ENCODE measurements around the gene TXNDC12. TPM values are rescaled to one million over a fixed set of nuclear protein-coding genes. Genes with fewer than 3 reads are reported as not detected.
"Not testable (repeated sequence)": the region's sequence is repeated elsewhere in the genome, so short reads cannot be mapped to it uniquely, and the experiment has no call there.

The TXNDC12 gene
- total RNA-seq, 2 donors from 2014 or later, result 25.7 to 38.7 TPM

GRCh38 chr1:52080014-52080415 is 25.0 kb upstream of the TXNDC12 start:
- Histone ChIP-seq H3K36me3 (replicated peaks in 1 of 2; ENCODE audit: insufficient read depth in 1 of 2, low read depth in 2 of 2) (no peaks in the 10 kb centered on the region), H3K4me3 (no peak overlapping the region), H3K27ac (peak overlapping the region in 2 of 4 donors; percentile 12 to 55), H3K27me3 (no peaks in the 10 kb centered on the region), H3K4me1 (peaks cover 5% of the 10 kb centered on the region), H3K9me3 (no peaks in the 10 kb centered on the region)
- intact Hi-C loops (cut with DNase I), result no loop called here
- no peak for TF ChIP-seq CTCF (IDR thresholded peaks at IDR 0.05)
- no peak for TF ChIP-seq POLR2A (IDR thresholded peaks at IDR 0.05)
- ATAC-seq (peak; percentile 40), DNase-seq (no peak)
- 40 to 55% methylated on average over 3 of the region's 3 CpGs for WGBS, 2 donors

DNA sequence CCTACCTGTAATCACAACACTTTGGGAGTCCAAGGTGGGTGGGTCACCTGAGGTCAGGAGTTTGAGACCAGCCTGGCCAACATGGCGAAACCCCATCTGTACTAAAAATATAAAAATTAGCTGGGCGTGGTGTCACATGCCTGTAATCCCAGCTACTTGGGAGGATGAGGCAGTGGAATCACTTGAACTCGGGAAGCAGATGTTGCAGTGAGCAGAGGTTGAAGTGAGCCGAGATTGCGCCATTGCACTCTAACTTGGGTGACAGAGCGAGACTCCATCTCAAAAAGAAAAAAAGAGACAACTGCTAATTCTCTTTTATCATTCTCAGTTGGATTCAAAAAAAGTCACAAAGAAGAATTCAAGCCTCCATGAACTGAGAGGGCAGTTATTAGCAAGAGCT is 22.3 kb upstream of the TXNDC12 start:
- intact Hi-C loops (cut with DNase I); H3K9me3 ChIP-seq; H3K4me1 ChIP-seq; H3K4me3 ChIP-seq; H3K36me3 ChIP-seq (replicated peaks in 1 of 2; ENCODE audit: insufficient read depth in 1 of 2, low read depth in 2 of 2); ATAC-seq; H3K27ac ChIP-seq; DNase-seq; H3K27me3 ChIP-seq: not testable (repeated sequence)
- WGBS, 2 donors, result 91 to 94% methylated on average over 6 of the region's 6 CpGs

DNA sequence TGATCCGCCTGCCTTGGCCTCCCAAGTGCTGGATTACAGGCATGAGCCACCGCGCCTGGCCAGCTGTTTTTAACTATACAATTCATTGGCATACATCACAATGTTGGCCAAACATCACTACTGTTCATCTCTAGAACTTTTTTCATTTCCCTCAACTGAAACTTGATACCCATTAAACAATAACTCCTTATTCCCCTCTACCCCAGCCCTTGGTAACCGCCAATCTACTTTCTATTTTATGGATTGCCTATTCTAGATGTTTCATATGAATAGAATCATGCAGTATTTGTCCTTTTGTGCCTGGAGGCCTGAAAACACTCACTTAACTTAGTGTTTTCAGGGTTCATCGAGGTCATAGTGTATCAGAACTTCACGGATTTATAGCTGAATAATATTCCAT is 17.3 kb upstream of the TXNDC12 start:
- Histone ChIP-seq H3K27me3 (no peaks in the 10 kb centered on the region), H3K4me1 (peaks cover 12% of the 10 kb centered on the region), H3K9me3 (no peaks in the 10 kb centered on the region), H3K27ac (no peak overlapping the region), H3K36me3 (replicated peaks in 1 of 2; ENCODE audit: insufficient read depth in 1 of 2, low read depth in 2 of 2) (no peaks in the 10 kb centered on the region), H3K4me3 (no peak overlapping the region)
- no peak for ATAC-seq
- TF ChIP-seq CTCF (IDR thresholded peaks at IDR 0.05), result no peak
- no peak for TF ChIP-seq POLR2A (IDR thresholded peaks at IDR 0.05)
- DNase-seq, result no peak
- 80 to 97% methylated on average over 5 to 6 of the region's 6 CpGs for WGBS, 2 donors
- intact Hi-C loops (cut with DNase I), result no loop called here

GRCh38 chr1:52070704-52071103 is 15.7 kb upstream of the TXNDC12 start:
- no peaks in the 10 kb centered on the region for H3K27me3 ChIP-seq
- DNase-seq (peak in 3 of 4 donors; percentile 16 to 49 (median 16)), ATAC-seq (no peak)
- H3K9me3 ChIP-seq, result no peaks in the 10 kb centered on the region
- 49 to 56% methylated on average over 4 of the region's 4 CpGs for WGBS, 2 donors
- peaks cover 12% of the 10 kb centered on the region for H3K4me1 ChIP-seq
- H3K27ac ChIP-seq, result peak overlapping the region in 1 of 4 donors; percentile 43
- H3K36me3 ChIP-seq (replicated peaks in 1 of 2; ENCODE audit: insufficient read depth in 1 of 2, low read depth in 2 of 2), result peaks cover 0 to 4% of the 10 kb centered on the region in 2 donors
- no peak overlapping the region for H3K4me3 ChIP-seq
- intact Hi-C loops (cut with DNase I), result no loop called here
- TF ChIP-seq POLR2A (IDR thresholded peaks at IDR 0.05) (no peak), CTCF (IDR thresholded peaks at IDR 0.05) (no peak)

DNA sequence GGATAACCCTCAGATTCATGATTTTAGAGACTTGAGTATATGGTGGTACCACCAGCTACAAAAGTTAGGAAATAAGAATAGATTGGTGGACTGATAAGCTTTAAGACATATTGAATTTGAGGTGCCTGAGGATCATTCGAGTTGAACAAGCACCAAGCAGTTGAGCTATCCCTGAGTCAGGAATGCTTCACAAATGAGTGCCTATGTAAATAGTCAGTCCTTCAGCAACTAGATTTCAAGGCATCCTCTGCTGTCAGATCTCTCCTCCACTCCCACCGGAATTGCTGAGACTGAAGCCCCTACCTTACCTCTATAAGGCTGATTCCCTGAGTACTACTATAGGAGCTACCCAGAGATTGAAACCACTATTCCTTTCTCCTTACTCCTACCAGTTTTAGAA is 8.2 kb upstream of the TXNDC12 start:
- peaks cover 15% of the 10 kb centered on the region for H3K4me1 ChIP-seq
- 79 to 88% methylated on average over 2 of the region's 2 CpGs for WGBS, 2 donors
- H3K36me3 ChIP-seq (replicated peaks in 1 of 2; ENCODE audit: insufficient read depth in 1 of 2, low read depth in 2 of 2), result peaks cover 0 to 16% of the 10 kb centered on the region in 2 donors
- no peak for ATAC-seq
- DNase-seq, result no peak
- no peak overlapping the region for H3K4me3 ChIP-seq
- H3K27me3 ChIP-seq, result no peaks in the 10 kb centered on the region
- H3K9me3 ChIP-seq, result no peaks in the 10 kb centered on the region
- TF ChIP-seq CTCF (IDR thresholded peaks at IDR 0.05), result no peak
- TF ChIP-seq POLR2A (IDR thresholded peaks at IDR 0.05), result no peak
- intact Hi-C loops (cut with DNase I), result no loop called here
- H3K27ac ChIP-seq, result no peak overlapping the region

Data from body of pancreas (tissue), 4 donors.